HG03025 (cell line): ENCODE measurements around the gene C20orf204.

Experiments
- ATAC-seq: cut with Tn5 transposase; IDR thresholded peaks from one replicate; pipeline ENCODE4 v1.9.1; 2021; ENCODE audit warnings: mild to moderate bottlenecking, moderate library complexity; ENCODE audit not compliant: unreplicated experiment, low FRiP score

C20orf204 gene

DNA sequence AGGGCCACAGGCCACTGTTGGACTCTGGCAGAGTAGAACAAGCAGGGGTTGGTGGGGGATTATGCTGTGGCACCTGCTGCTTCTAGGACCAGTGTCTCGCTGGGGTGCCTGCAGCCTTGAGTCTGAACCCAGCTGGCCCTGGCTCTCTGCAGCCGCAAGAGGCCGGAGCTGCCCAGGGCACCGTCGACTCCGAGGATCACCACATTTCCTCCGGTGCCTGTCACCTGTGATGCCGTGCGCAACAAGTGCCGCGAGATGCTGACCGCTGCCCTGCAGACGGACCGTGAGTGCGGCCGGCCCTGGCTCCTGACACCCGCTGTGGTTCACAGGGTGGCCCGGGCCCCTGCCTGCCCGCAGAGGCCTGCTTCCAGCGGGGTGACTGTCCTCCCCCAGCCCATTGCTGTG, 33.2 kb downstream of the C20orf204 start:
- no peak for ATAC-seq

- no peak for ATAC-seq
Measured at GRCh38 chr20:64069614-64070243, 33.7 kb downstream of the C20orf204 start.

GRCh38 chr20:64070244-64070993, 34.4 kb downstream of the C20orf204 start:
- no peak for ATAC-seq

GRCh38 chr20:64071341-64072332, 35.7 kb downstream of the C20orf204 start:
- ATAC-seq, result no peak

GRCh38 chr20:64072498-64073063, 36.6 kb downstream of the C20orf204 start:
- ATAC-seq, result no peak

DNA sequence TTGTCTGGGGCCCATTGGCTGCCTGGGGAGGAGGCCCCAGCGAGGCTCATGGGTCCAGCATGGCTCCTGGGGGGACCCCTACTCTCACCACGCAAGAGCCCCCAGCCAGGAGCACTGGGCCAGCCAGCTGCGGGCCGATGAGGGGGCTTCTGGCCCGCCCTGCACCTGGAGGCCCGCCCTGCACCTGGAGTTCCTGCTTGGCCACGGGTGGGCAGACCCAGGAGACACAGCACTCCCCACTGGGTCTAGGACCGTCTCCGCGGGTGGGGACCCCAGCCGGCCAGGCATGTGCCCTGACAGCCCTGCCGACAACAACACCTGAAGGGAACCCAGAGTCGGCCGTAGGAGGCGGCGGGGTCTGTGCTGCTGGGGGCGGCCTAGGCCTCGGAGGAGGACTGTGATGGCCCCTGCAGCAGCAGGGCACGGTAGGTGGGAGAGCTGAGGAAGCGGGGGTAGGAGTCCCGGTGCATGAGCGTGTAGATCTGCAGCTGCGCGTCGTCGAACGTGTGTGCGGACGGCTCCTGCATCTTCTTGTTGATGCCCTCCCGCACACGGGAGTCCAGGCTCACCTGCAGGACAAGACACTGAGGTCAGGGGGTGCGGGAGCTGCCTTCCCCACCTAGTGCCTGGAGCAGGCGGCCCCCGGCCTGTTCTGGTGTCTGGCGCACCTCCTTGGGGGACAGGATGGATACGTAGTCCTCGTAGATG, 37.6 kb downstream of the C20orf204 start:
- no peak for ATAC-seq

DNA sequence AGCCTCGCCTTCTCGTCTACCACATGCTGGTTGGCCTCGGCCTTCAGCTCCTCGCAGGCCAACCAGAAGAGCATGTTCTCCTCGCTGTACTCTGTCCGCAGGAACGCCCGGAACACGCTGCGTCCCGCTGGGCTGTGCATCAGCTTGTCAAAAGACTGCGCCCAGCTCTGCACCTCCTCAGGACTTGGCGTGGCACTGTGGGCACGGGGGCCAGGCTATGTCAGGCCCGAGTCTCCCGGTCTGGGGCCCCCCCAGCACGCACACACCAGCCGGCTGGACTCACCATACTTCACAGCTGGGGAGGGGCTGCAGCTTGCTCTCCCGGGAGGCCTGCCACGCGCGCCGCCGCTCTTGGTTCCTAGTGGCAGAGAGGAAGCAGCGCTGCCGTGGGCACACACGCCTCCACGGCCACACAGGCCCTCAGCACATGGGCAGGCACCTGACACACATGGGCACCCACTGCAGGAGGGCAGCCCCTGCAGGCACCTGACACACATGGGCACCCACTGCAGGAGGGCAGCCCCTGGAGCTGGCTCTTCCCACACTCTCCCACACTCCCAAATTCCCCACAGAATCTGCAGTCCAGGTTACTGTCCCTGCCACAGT, 38.3 kb downstream of the C20orf204 start:
- no peak for ATAC-seq

GRCh38 chr20:64074963-64075362, 39.0 kb downstream of the C20orf204 start:
- no peak for ATAC-seq

- no peak for ATAC-seq
Measured at GRCh38 chr20:64075556-64075955, 39.6 kb downstream of the C20orf204 start.

GRCh38 chr20:64076061-64076997, 40.3 kb downstream of the C20orf204 start:
- ATAC-seq, result no peak

DNA sequence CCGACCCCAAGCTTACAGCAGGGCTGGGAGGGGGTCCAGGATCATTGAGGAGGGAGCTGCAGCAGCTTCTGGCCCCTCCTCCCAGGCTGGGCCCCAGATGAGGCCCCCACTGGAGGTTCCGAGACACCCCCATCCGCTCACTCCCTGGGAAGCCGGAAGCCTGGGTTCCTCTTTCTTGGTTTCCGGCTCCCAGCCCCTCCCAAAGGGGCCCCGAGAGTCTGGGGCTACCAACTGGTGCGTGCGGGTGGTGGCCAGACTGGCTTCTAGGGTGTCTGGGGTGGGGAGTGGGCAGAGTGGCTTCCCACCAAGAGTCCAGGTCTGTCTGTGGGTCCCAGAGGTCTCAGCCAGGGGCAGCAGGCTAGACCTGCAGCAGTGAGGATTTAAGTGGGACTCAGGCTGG, 41.1 kb downstream of the C20orf204 start:
- no peak for ATAC-seq

DNA sequence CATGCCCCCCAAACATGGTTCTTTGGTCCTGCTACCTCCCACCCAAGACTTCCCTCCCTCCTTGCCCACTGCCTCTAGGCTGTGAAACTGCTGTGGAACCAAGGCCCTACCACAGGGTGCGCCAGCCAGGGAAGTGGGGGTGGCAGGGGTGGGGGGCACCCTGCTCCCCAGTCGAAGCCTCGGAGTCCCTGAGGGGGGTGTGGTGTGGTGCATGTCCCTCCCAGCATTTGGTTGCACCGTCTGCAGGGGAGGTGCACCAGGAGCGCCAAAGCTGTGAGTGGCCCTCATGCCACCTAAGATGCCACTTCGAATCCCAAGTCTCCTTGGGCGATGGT, 41.5 kb downstream of the C20orf204 start:
- no peak for ATAC-seq

- no peak for ATAC-seq
Measured at GRCh38 chr20:64077876-64078551, 42.0 kb downstream of the C20orf204 start.

GRCh38 chr20:64078934-64079272, 42.9 kb downstream of the C20orf204 start:
- ATAC-seq, result no peak

GRCh38 chr20:64079273-64080012, 43.5 kb downstream of the C20orf204 start, which contains the start of gene RGS19:
Gene RGS19, minus strand, starts transcription at chr20:64079518. Its CDS starts 2,632 bp downstream, at chr20:64076886.
- ATAC-seq, result no peak

DNA sequence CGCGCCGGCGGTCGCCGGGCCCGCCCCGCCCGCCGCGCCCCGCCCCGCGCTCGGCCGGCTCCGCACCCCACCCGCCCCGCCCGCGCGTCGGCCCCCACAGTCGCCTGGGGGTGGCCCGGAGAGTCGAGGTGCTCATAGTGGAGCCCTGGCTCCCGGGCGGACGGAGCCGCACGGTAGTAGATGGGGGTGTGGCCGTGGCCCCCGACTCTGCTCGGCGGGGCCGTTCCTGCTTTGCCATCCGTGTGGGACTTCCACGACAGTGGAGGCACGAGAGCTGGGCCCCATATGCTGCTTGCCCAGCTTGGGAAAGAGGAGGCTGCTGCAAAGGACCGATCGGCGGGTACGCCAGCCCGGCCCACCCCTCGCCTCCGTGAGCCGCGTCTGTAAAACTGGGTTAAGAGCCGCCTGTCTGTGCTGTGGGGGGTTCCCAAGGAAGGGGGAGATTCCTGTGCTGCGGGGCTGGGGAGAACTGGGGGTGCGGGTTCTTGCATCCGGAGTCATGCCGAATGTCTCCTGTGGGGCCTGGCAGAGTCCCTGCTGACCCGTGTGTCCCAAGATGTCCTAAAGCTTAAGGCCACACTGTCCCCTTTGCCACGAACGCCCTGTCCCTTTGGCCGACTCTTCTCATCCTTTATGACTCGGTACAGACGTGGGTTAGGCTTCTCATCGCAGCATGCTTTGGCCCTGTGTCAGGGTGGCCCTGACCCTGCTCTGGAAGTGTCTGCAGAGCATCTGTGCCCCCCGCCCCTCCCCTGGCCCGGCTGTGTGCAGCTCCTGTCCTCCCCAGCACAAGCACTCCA, 44.2 kb downstream of the C20orf204 start, which contains the start of gene OPRL1:
Gene OPRL1, plus strand, starts transcription at position 70 of the 800 bp plus-strand sequence. CDS start 12,639 bp downstream, outside the sequence.
- ATAC-seq, result no peak
